ENCODE results near the gene RNF8. TPM values are rescaled to one million over a fixed set of nuclear protein-coding genes. Genes with fewer than 3 reads are reported as not detected.
"Not testable (repeated sequence)": the region's sequence is repeated elsewhere in the genome, so short reads cannot be mapped to it uniquely, and the experiment has no call there.

Gene RNF8
- 28.0 and 43.7 TPM in 2 replicates for total RNA-seq

GRCh38 chr6:37353761-37354525 lies at the start of gene RNF8:
RNF8 (plus strand) TSS chr6:37353983; CDS start chr6:37354165, 182 bp downstream.
- DNase-seq (ENCODE audit: low read depth, low spot score), result peak; percentile 44

DNA sequence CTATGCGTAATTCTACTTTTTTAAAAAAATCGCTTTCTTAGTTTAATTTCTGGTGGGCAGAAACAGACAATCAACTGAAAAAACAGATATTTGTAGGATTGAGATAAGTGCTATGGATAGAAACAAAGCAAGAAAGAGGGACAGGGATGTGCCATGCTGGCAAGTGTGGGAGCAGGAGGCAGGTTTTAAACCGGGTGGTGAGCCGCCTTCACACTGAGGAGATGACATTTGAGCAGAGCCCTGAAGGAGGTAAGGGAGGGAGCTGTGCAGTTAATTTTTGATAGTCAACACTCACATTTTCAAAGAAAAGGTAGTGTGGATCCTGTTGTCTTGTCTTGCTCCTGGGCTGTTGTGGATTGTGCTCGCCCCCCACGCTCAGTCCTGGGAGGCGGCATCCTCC lies 49.0 kb upstream of the RNF8 start:
- no peak for DNase-seq (ENCODE audit: low read depth, low spot score)

DNA sequence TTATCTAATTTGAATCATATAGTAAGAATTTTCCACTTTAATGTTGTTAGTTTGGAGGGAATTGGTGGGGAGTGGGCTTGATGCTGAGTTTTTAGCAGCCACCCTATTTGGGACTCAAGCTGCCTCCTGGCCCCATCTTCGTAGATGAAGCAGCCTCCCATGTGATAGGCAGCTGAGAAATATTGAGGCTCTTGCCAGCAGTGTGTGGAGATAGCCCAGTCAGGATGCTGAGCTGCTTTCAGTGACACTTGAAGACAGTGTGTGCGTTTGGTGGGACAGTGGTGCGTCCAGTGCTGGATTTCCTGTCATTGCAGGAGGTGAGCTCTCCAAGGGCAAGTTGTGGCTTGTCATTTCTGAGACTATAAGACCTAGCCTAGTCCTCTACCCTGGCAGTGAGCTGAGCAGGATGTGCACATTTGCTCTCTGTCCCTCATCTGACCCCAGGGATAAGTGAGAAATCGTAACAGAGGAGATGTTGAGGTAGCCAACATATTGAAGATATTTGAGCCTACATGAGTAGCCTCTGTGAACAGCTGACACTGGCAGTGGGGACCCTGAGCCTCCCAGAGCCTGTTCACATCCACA lies 47.9 kb upstream of the RNF8 start:
- no peak for DNase-seq (ENCODE audit: low read depth, low spot score)

DNA sequence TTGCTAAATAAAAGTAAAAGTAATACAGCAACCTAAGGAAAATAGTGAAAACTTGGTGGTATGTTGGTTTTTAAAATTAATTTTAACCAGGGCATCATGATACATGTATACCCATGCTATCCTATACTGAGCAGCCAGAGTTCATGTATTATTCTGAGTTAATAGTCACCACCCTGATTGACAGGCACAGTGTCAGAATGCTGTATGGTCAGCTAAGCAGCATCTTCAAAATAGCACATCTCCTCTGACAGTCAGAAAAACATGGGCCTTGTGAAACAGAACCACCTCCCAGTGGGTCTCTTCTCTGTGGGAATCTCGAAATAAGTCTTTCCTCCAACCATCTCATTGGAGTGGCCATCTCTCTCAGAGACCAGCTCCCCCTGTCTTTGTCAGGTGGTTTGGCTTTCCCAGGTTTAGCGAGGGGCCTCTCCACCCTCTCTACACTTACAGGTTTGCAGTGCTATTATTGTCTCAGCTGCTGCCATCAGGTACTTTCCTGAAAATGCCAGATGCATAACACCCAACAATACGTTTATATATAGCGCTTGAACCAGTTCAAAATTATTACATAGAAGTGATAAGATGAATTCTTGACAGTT lies 47.1 kb upstream of the RNF8 start:
- DNase-seq (ENCODE audit: low read depth, low spot score), result no peak

GRCh38 chr6:37307484-37307883 lies 46.3 kb upstream of the RNF8 start:
- DNase-seq (ENCODE audit: low read depth, low spot score), result not testable (repeated sequence)

DNA sequence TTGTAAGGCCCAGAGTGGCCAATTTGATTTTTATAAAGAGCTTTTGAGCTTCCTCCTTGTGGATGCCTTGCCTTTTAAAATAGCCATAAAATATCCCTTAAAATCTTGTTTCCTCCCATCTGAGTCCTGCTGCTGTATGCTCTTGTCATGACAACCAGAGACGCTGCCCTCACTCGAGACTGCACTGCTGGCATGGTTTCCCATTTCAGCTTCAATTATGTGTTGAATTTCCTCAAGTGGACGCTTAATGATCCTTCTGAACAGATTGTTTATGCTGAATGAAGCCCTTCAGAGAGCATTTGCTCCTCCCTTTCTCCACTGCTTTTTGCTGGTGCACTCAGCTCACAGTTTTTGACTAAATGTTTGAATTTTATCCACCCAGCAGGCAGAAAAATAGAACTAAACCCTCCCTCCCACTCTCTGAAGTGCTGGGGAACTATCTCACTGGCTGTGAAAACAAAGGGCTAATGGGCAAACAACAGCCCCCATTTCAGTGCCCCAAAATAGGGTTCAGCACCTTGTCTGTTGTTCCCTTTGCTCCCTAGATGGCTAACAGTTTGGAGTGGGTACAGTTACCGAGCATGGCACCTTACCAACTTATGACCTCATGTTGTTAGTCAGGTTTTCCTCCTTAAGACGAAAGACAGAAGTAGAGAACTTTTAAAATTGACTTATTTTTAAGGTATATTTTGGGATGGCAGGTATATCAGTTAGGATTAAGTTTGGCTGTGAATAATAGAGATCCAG lies 45.5 kb upstream of the RNF8 start:
- DNase-seq (ENCODE audit: low read depth, low spot score), result no peak

DNA sequence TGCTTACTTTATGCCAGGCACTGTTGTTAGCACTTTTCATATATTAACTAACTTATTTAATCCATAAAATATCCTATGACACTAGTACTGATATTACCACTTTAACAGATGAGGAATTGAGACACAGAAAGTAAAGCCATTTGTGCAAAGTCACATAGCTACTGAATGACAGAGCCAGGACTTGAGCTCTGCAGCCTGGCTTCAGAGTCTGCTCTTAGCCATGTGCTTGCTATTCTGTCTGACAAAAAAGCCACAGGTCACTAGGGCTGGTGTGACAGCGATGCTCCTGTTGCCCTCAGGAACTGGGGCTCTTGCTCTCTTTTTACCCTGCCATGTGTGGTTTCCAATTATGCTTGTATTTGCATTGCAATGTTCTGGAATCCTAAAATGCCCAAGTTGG lies 44.7 kb upstream of the RNF8 start:
- no peak for DNase-seq (ENCODE audit: low read depth, low spot score)

DNA sequence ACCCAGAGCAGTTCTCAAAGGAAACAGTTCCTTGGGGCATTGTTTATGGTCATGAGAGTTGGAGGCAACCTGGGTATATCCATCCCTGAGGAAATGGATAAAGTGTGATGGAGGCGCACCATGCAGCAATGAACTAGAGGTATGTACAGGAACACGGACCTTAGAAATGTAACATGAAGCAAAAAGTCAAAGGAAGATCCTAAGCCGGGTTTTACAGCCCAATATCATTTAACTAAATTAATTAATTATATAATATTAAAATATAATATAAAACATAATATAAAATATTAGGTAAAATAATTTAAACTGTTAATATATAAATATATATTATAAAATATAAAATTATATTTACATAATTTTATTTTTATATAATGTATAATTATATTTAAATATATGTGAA lies 44.1 kb upstream of the RNF8 start:
- DNase-seq (ENCODE audit: low read depth, low spot score), result no peak

- no peak for DNase-seq (ENCODE audit: low read depth, low spot score)
Measured at GRCh38 chr6:37310966-37311365, 42.8 kb upstream of the RNF8 start.

GRCh38 chr6:37311741-37312473 lies 41.9 kb upstream of the RNF8 start:
- DNase-seq (ENCODE audit: low read depth, low spot score), result no peak

DNA sequence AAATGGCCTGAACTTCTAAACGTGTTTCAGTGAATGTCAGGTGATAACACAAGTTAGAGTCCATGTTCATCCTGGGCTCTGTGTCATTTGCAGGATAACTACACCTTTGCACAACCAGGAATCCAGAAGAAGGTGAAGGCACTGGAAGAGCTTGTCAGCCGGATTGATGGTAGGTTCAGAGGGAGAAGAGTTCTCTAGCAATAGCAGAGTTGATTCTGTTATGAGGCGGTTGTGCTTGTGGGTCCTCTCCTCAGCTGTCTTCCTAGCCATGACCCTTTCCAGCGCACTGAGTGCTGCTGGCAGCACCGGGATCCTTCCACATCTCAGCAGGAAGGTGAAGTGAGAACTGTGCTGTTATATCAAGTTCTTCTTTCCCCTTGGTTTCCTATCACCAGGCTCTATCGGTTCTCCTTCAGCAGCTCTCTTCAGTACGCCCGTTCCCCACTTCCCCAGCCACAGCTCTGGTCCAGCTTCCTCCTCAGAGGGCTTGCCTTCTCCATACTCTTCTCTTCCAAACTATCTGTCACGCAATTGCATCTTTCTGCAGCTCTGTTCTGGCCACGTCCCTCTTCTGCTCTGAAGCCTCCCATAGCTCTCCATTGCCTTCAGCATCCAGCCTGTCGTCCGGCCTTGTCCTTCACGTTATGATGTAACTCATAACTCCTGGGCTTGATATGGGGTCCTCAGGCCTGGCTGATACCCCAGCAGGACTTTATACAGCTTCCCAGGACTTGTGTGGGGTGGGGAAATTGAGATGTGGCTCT lies 39.9 kb upstream of the RNF8 start:
- DNase-seq (ENCODE audit: low read depth, low spot score), result no peak

- DNase-seq (ENCODE audit: low read depth, low spot score), result peak; percentile 57
Measured at GRCh38 chr6:37314487-37315156, 39.2 kb upstream of the RNF8 start.

- DNase-seq (ENCODE audit: low read depth, low spot score), result no peak
Measured at GRCh38 chr6:37315157-37315515, 38.6 kb upstream of the RNF8 start.

DNA sequence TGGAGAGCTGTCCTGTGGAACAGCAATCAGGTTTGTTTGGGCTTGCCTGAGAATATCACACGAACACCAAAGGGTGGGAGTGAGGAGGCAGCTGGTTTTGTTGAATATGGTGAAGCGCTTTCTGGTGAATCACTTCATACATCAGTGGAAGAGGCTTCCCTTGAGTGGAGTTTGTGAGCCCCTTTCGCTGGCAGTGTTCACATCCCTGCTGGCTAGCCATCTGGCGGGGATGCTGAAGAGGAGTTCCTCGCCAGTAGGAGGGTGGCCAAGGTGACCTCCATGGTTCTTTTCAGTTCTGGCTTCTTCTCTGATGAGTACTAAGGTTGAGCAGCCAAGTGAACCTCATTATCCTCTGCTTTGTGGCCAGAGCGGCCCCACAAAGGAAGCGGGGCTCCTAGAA lies 37.7 kb upstream of the RNF8 start:
- DNase-seq (ENCODE audit: low read depth, low spot score), result no peak

DNA sequence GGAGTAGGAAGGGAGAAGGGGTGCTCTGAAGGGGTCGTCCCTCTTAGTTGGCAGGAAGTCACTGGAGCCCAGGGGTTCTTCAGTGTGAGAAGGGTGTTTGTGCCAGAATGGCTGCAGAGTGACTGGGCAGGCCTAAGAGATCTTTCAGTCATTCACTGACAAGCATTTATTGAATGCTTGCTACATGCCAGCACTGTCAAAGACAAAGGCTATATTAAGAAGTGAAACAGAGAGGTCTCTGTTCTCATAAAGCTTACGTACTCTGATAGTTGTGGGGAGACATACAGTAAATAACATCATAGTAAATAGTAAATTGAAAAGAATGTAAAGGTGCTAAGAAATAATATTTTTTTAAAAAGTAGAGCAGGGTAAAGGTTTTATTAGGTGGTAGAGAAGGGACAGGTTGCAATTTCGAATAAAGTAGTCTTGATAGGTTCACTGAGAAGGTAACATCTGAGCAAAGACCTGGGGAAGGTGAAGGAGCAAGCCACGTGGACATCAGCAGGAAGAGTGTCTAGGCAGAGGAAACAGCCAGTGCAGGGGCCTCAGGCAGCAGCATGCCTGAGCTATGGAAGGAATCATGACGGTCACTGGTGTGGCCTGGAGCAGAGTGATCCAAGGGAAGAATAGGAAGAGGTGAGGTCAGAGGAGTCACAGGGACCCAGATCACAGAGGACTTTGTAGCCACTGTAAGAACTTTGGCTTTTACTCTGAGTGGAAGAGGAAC lies 36.3 kb upstream of the RNF8 start:
- no peak for DNase-seq (ENCODE audit: low read depth, low spot score)

- no peak for DNase-seq (ENCODE audit: low read depth, low spot score)
Measured at GRCh38 chr6:37319156-37319555, 34.6 kb upstream of the RNF8 start.

- DNase-seq (ENCODE audit: low read depth, low spot score), result no peak
Measured at GRCh38 chr6:37319856-37320480, 33.8 kb upstream of the RNF8 start.

DNA sequence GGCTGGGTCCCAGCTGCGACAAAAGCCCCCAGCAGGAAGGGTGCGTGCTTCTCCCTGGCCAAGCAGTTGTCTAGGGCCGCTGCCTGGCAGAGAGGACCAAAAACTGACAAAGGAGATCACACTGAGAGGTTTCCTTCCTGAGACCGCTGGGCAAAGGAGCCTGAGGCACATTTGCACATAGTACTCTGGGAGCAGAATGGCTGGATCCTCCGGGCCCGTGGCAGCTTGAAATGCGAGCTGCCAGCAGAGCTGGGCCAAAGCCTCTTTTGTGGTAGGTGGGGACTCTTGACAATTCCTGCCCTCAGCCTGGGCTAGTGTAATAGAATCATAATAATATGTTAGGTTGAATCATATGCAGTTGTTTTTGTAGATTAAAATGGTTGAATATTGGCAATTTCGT lies 33.1 kb upstream of the RNF8 start:
- DNase-seq (ENCODE audit: low read depth, low spot score), result no peak

- DNase-seq (ENCODE audit: low read depth, low spot score), result no peak
Measured at GRCh38 chr6:37321101-37321500, 32.7 kb upstream of the RNF8 start.

Measured in pulmonary artery endothelial cell (primary cell).